ENCODE results near the gene C15orf40.
"Not testable (repeated sequence)": the region's sequence is repeated elsewhere in the genome, so short reads cannot be mapped to it uniquely, and the experiment has no call there.

Gene C15orf40

DNA sequence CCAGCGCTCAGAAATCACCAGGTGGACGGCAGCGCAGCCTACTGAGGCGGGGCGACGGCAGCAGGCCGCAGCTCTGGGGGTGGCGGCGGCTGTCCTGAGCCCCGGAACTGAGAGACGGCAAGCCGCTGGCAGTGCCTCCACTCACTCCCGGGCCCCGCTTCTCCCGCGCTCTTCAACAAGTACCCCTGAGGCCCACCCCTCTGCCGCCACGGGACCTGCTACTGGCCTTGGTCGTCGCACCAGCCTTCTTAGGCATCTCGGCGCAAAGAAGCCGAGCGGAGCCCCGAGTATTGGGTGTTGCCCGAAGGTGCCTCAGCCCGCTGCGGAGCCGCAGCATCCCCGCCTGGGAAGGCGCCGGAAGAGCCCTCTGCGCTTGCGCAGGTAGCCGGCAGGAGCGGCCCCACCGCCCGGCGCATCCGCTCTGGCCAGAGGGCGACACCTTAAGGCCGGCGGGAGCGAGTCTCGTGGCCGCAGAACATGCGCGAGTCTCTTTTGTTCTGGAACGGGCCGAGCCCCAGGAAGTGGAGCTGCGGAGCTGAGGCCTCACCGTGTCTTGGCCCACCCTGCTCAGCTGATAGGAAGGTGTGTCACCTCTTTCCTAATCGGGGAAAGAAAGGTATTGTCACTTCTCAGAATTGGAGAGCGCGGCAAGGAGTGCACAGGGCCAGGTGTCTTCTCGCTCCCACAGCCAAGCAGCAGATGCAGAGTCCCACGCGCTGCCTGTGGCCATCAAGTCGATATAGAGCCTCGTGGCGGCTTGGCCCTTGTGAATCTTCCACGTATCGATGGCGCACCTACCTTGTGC, at the start of gene C15orf40:
Gene C15orf40, minus strand, starts transcription at position 369 of the 805 bp plus-strand sequence. Its CDS starts 32 bp downstream, at position 337.
- Histone ChIP-seq H3K36me3 (ENCODE audit: control insufficient read depth, insufficient read depth, low read length) (peaks cover 3% of the 10 kb centered on the region), H3K4me1 (ENCODE audit: control insufficient read depth, insufficient read depth, low read length) (peaks cover 3% of the 10 kb centered on the region), H3K27me3 (ENCODE audit: control insufficient read depth, insufficient read depth, low read length) (no peaks in the 10 kb centered on the region), H3K4me3 (ENCODE audit: low read depth, low read length) (peak within 1 kb of the TSS; percentile 98), H3K9ac (ENCODE audit: low read depth, low read length) (peak within 1 kb of the TSS; percentile 67), H3K9me3 (ENCODE audit: control insufficient read depth, insufficient read depth, low read length) (no peaks in the 10 kb centered on the region)

DNA sequence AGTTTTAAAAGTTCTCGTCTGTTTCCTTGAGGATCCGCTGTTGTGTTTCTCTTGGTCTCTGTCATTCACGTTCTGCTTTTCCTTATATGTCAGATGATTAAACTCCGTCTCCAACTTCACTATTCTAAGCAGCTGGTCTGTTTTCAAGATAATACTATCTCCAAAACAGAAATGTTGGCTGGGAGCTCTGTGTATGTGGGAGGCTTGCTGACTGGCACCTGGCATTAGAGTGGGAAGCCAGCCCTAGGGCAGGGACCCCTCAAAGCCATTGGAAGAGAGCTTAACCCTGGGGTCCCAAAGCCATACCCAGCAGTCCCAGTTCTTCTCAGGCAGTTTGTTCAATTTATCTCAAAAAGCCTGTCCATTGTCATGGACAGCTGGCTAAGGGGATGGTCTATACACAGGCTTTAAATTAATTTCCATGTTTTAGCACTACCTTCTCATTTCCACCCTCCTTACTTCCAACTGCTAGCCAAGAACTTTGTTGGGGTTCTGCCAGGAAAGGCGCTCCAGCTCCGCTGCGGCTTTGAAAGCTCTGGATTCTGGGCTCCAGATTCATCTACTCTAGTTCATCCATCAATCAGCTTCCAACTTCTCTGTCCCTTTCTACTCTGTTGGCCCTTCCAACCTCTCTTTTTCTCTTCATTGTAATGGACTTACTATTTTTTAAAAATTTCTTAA, 46.4 kb upstream of the C15orf40 start:
- Histone ChIP-seq H3K4me3 (ENCODE audit: low read depth, low read length) (no peak overlapping the region), H3K36me3 (ENCODE audit: control insufficient read depth, insufficient read depth, low read length) (peaks cover 5% of the 10 kb centered on the region), H3K27me3 (ENCODE audit: control insufficient read depth, insufficient read depth, low read length) (no peaks in the 10 kb centered on the region), H3K9ac (ENCODE audit: low read depth, low read length) (no peak overlapping the region), H3K9me3 (ENCODE audit: control insufficient read depth, insufficient read depth, low read length) (no peaks in the 10 kb centered on the region), H3K4me1 (ENCODE audit: control insufficient read depth, insufficient read depth, low read length) (peaks cover 15% of the 10 kb centered on the region)

DNA sequence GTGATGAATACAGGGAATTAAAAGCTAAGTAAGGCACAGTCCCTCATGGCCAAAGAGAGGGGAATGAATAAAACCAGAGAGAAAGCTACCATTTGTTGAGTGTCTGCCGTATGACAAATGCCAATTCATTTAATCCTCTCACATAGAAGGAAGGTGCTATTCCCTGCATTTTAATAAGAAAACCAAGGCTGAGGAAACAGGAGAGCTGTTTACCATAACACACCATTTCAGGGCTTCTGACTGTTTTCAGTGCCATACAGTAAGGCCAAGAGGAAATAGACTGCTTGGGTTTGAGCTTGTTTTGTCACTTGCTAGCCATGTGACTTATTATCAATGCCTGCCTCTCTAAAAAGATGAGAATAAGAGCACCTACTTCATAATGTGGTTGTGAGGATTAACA, 45.6 kb upstream of the C15orf40 start:
- H3K27me3 ChIP-seq (ENCODE audit: control insufficient read depth, insufficient read depth, low read length), result no peaks in the 10 kb centered on the region
- H3K36me3 ChIP-seq (ENCODE audit: control insufficient read depth, insufficient read depth, low read length), result peaks cover 5% of the 10 kb centered on the region
- no peaks in the 10 kb centered on the region for H3K9me3 ChIP-seq (ENCODE audit: control insufficient read depth, insufficient read depth, low read length)
- H3K4me3 ChIP-seq (ENCODE audit: low read depth, low read length), result no peak overlapping the region
- no peak overlapping the region for H3K9ac ChIP-seq (ENCODE audit: low read depth, low read length)
- H3K4me1 ChIP-seq (ENCODE audit: control insufficient read depth, insufficient read depth, low read length), result peaks cover 15% of the 10 kb centered on the region

DNA sequence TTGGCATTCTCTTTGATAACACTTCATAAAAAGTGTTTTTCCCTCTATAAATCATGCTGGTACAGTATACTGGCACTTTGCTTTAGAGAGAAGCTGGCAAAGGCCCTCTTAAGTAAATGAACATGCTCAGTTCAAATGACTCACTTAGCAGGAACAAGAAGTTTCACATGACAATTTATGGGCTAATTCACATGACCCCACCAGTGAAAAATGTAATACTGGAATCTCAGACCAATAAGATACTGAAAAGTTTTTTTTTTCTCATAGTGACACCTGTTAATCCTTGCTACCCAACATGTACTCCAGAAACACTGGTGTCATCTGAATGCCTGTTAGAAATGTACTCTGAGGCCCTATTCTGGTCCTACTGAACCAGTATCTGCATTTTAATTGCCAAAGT, 41.7 kb upstream of the C15orf40 start:
- no peaks in the 10 kb centered on the region for H3K9me3 ChIP-seq (ENCODE audit: control insufficient read depth, insufficient read depth, low read length)
- H3K36me3 ChIP-seq (ENCODE audit: control insufficient read depth, insufficient read depth, low read length), result peaks cover 9% of the 10 kb centered on the region
- no peaks in the 10 kb centered on the region for H3K27me3 ChIP-seq (ENCODE audit: control insufficient read depth, insufficient read depth, low read length)
- H3K9ac ChIP-seq (ENCODE audit: low read depth, low read length), result no peak overlapping the region
- H3K4me3 ChIP-seq (ENCODE audit: low read depth, low read length), result no peak overlapping the region
- H3K4me1 ChIP-seq (ENCODE audit: control insufficient read depth, insufficient read depth, low read length), result peaks cover 15% of the 10 kb centered on the region

DNA sequence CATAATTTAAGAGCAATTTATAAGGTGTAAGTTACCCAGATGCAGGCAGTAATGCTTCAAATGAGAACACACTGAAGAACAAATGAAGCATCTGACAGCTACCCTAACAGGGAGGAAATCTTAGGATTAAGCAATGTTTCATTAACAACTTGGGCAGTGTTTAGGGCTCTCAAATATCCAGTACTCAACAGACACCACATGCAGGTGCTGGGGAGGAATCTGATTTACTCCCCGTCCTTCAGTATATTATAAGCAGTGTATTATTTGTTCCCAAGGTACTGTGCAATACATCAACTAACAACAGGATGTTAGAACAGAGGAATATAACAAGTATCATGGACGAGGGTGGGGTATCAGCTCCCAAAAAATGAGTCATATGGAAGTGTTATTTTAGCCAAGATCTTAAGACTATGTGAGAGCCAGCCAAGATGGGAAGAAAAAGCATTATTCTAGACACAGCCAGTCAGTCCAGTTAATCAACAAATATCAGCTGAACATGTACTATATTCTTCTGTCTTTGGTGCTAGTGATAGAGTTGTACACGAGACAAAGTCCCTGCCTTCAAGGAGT, 35.2 kb upstream of the C15orf40 start:
- Histone ChIP-seq H3K27me3 (ENCODE audit: control insufficient read depth, insufficient read depth, low read length) (no peaks in the 10 kb centered on the region), H3K36me3 (ENCODE audit: control insufficient read depth, insufficient read depth, low read length) (peaks cover 22% of the 10 kb centered on the region), H3K9me3 (ENCODE audit: control insufficient read depth, insufficient read depth, low read length) (no peaks in the 10 kb centered on the region), H3K4me1 (ENCODE audit: control insufficient read depth, insufficient read depth, low read length) (no peaks in the 10 kb centered on the region), H3K4me3 (ENCODE audit: low read depth, low read length) (no peak overlapping the region), H3K9ac (ENCODE audit: low read depth, low read length) (no peak overlapping the region)

DNA sequence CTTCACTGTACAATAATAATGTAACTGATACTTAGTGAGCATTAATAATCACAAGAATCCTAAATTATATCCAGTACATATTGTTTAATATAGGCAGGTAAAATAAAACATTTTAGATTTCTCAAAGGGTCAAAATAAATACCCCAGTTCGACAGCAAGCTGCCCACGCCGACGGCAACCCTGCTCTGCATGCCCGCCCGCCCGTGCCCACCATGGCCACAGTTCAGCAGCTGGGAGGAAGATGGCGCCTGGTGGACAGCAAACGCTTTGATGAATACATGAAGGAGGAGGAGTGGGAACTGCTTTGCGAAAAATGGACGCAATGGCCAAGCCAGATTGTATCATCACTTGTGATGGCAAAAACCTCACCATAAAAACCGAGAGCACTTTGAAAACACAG, 32.7 kb upstream of the C15orf40 start:
- Histone ChIP-seq H3K27me3 (ENCODE audit: control insufficient read depth, insufficient read depth, low read length) (no peaks in the 10 kb centered on the region), H3K36me3 (ENCODE audit: control insufficient read depth, insufficient read depth, low read length) (peaks cover 29% of the 10 kb centered on the region), H3K4me3 (ENCODE audit: low read depth, low read length) (no peak overlapping the region), H3K4me1 (ENCODE audit: control insufficient read depth, insufficient read depth, low read length) (no peaks in the 10 kb centered on the region), H3K9me3 (ENCODE audit: control insufficient read depth, insufficient read depth, low read length) (no peaks in the 10 kb centered on the region), H3K9ac (ENCODE audit: low read depth, low read length) (no peak overlapping the region)

DNA sequence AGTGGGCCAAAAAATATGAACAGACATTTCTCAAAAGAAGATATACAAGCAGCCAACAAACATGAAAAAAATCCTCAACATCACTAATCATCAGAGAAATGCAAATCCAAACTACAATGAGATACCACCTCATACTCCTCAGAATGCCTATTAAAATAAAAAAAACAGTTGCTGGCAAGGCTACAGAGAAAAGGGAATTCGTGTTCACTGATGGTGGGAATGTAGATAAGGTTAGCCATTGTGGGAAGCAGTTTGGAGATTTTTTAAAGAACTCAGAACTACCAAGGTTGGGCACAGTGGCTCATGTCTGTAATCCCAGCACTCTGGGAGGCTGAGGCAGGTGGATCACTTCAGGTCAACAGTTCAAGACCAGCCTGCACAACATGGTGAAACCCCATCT, 27.8 kb upstream of the C15orf40 start:
- no peaks in the 10 kb centered on the region for H3K27me3 ChIP-seq (ENCODE audit: control insufficient read depth, insufficient read depth, low read length)
- peaks cover 15% of the 10 kb centered on the region for H3K36me3 ChIP-seq (ENCODE audit: control insufficient read depth, insufficient read depth, low read length)
- H3K4me3 ChIP-seq (ENCODE audit: low read depth, low read length), result no peak overlapping the region
- no peaks in the 10 kb centered on the region for H3K4me1 ChIP-seq (ENCODE audit: control insufficient read depth, insufficient read depth, low read length)
- H3K9me3 ChIP-seq (ENCODE audit: control insufficient read depth, insufficient read depth, low read length), result no peaks in the 10 kb centered on the region
- H3K9ac ChIP-seq (ENCODE audit: low read depth, low read length), result no peak overlapping the region

DNA sequence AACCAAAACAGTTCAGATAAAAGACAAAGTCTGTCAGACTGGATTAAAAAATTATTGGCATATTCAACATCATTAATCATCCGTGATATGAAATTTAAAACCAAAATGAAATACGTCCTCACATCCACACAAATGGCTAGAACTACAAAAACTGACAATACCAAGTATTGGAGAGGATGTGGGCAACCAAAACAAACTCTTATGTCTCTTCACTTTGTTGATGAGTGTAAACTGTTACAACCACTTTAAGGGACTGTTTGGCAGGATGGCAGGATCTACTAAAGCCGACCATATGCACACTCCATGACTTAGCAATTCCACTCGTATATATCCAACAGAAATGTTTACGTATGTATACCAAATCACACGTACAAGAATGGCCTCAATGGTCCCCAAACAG, 24.8 kb upstream of the C15orf40 start:
- Histone ChIP-seq H3K36me3 (ENCODE audit: control insufficient read depth, insufficient read depth, low read length) (peaks cover 3% of the 10 kb centered on the region), H3K27me3 (ENCODE audit: control insufficient read depth, insufficient read depth, low read length) (no peaks in the 10 kb centered on the region), H3K4me1 (ENCODE audit: control insufficient read depth, insufficient read depth, low read length) (no peaks in the 10 kb centered on the region), H3K4me3 (ENCODE audit: low read depth, low read length) (no peak overlapping the region), H3K9ac (ENCODE audit: low read depth, low read length) (no peak overlapping the region), H3K9me3 (ENCODE audit: control insufficient read depth, insufficient read depth, low read length) (no peaks in the 10 kb centered on the region)

DNA sequence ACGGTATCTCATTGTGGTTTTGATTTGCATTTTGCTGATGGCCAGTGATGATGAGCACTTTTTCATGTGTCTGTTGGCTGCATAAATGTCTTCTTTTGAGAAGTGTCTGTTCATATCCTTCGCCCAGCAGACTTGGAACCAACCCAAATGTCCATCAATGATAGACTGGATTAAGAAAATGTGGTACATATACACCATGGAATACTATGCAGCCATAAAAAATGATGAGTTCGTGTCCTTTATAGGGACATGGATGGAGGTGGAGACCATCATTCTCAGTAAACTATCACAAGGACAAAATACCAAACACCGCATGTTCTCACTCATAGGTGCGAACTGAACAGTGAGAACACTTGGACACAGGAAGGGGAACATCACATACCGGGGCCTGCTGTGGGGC, 19.8 kb upstream of the C15orf40 start:
- not testable (repeated sequence) for H3K36me3 ChIP-seq (ENCODE audit: control insufficient read depth, insufficient read depth, low read length); H3K4me1 ChIP-seq (ENCODE audit: control insufficient read depth, insufficient read depth, low read length); H3K9ac ChIP-seq (ENCODE audit: low read depth, low read length); H3K9me3 ChIP-seq (ENCODE audit: control insufficient read depth, insufficient read depth, low read length); H3K4me3 ChIP-seq (ENCODE audit: low read depth, low read length); H3K27me3 ChIP-seq (ENCODE audit: control insufficient read depth, insufficient read depth, low read length)

DNA sequence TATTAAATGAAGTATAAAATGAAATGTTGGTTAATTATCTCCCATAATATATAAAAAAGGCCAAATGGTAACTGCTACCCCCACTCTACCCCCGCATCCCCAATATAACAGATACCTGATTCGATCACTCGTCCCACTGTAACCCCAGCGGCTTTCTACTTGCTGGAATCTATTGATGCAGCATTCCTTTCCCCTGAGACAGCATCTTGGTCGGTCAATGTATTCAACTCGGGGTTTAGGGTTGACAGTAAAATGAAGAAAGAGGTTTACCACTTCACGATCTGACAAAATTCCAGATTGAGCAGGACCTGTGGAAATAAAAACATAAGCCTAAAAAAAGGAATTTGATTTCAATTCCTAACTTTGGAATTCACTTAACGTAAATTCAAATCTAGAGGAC, 18.6 kb upstream of the C15orf40 start:
- no peaks in the 10 kb centered on the region for H3K27me3 ChIP-seq (ENCODE audit: control insufficient read depth, insufficient read depth, low read length)
- no peaks in the 10 kb centered on the region for H3K4me1 ChIP-seq (ENCODE audit: control insufficient read depth, insufficient read depth, low read length)
- no peak overlapping the region for H3K4me3 ChIP-seq (ENCODE audit: low read depth, low read length)
- H3K36me3 ChIP-seq (ENCODE audit: control insufficient read depth, insufficient read depth, low read length), result peaks cover 8% of the 10 kb centered on the region
- no peaks in the 10 kb centered on the region for H3K9me3 ChIP-seq (ENCODE audit: control insufficient read depth, insufficient read depth, low read length)
- H3K9ac ChIP-seq (ENCODE audit: low read depth, low read length), result no peak overlapping the region

DNA sequence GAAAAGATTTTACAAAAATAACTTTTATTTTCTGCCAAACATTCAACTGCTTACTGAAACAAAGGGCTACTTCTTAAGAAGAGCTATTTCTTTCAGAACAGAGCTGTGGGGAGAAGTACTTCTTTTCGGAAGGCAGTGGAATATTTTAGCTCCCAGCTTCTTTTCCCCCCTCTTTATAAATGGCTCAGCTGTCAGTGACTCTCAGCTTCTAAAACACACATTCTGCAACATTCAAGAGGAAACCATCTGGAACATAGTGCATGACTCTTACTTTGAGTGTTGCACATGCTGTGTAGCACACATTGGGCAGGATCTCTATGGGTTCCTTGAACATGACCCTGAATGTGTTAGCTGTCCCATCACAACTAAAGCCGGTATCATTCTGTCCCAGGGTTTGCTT, 7.0 kb upstream of the C15orf40 start:
- H3K4me3 ChIP-seq (ENCODE audit: low read depth, low read length), result no peak overlapping the region
- no peak overlapping the region for H3K9ac ChIP-seq (ENCODE audit: low read depth, low read length)
- no peaks in the 10 kb centered on the region for H3K9me3 ChIP-seq (ENCODE audit: control insufficient read depth, insufficient read depth, low read length)
- H3K36me3 ChIP-seq (ENCODE audit: control insufficient read depth, insufficient read depth, low read length), result peaks cover 8% of the 10 kb centered on the region
- no peaks in the 10 kb centered on the region for H3K27me3 ChIP-seq (ENCODE audit: control insufficient read depth, insufficient read depth, low read length)
- H3K4me1 ChIP-seq (ENCODE audit: control insufficient read depth, insufficient read depth, low read length), result no peaks in the 10 kb centered on the region

DNA sequence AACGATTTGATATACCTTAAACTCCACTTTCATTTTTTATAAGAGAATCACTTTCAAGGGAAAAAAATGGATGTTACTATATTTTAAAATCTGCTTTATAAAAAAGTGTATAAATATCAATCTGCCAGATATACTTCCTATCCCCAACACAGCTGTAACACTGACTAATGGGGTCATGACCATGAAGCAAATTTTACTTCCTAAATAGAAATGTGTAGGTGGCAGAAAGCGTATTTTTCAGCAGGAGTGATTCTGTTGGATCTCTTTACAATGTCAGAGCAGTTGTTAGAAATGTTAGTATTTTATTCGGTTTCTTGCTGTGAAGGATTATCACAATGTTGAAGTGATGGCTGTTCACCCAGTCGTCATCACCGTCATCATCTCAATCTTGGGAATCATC, 5.5 kb upstream of the C15orf40 start:
- Histone ChIP-seq H3K4me1 (ENCODE audit: control insufficient read depth, insufficient read depth, low read length) (no peaks in the 10 kb centered on the region), H3K9me3 (ENCODE audit: control insufficient read depth, insufficient read depth, low read length) (no peaks in the 10 kb centered on the region), H3K4me3 (ENCODE audit: low read depth, low read length) (no peak overlapping the region), H3K9ac (ENCODE audit: low read depth, low read length) (no peak overlapping the region), H3K27me3 (ENCODE audit: control insufficient read depth, insufficient read depth, low read length) (no peaks in the 10 kb centered on the region), H3K36me3 (ENCODE audit: control insufficient read depth, insufficient read depth, low read length) (peaks cover 8% of the 10 kb centered on the region)

Measured in iPS-15b (cell line).